Naive thymus-derived CD8-positive, alpha-beta T cell (primary cell): ENCODE measurements around the gene ZNF689. TPM values are rescaled to one million over a fixed set of nuclear protein-coding genes. Genes with fewer than 3 reads are reported as not detected.
"Not testable (repeated sequence)": the region's sequence is repeated elsewhere in the genome, so short reads cannot be mapped to it uniquely, and the experiment has no call there.

Experiments
- ATAC-seq, 2 donors: fragments of 150-1000 bp; cut with Tn5 transposase in 1 of 2; sonication (Bioruptor Pico), chemical (Tn5 transposase) in 1 of 2; 1 replicate in 1 of 2; 2 replicates in 1 of 2; pipeline ENCODE4 v1.10.0; 2021; ENCODE audit warnings: mild to moderate bottlenecking in 2 of 2, moderate library complexity in 2 of 2
- POLR2A ChIA-PET: fragments of 350-600 bp; sonication (Branson Sonifier 250); formaldehyde crosslinking; loops from one replicate; lab custom pipeline; 2021; ENCODE audit warnings: antibody characterized with exemption; lab: Charles Lee
- DNase-seq, 10 donors: peaks; one replicate each; pipeline versions ENCODE4 v3.0.0 to v3.0.0-alpha.2; 2020 to 2022
- H3K27ac Mint-ChIP-seq, 10 donors: one replicate each; pipeline ENCODE4 v1.8.0; 2020 to 2022; ENCODE audit warnings: mild to moderate bottlenecking in 10 of 10, mixed read lengths in 10 of 10, moderate library complexity in 4 of 10, inconsistent platforms in 1 of 10
- H3K27me3 Mint-ChIP-seq, 5 donors: one replicate each; pipeline ENCODE4 v1.8.0; 2021 to 2022; ENCODE audit warnings: mixed read lengths in 5 of 5
- H3K36me3 Mint-ChIP-seq, 3 donors: one replicate each; pipeline ENCODE4 v1.8.0; 2020 to 2022; ENCODE audit warnings: mixed read lengths in 3 of 3, mild to moderate bottlenecking in 2 of 3, inconsistent platforms in 1 of 3
- H3K4me1 Mint-ChIP-seq, 4 donors: one replicate each; pipeline ENCODE4 v1.8.0; 2021 to 2022; ENCODE audit warnings: mixed read lengths in 4 of 4
- H3K4me3 Mint-ChIP-seq, 10 donors: one replicate each; pipeline ENCODE4 v1.8.0; 2020 to 2022; ENCODE audit warnings: mild to moderate bottlenecking in 10 of 10, mixed read lengths in 10 of 10, moderate library complexity in 6 of 10, inconsistent platforms in 1 of 10
- H3K9me3 Mint-ChIP-seq, 9 donors: one replicate each; pipeline ENCODE4 v1.8.0; 2020 to 2022; ENCODE audit warnings: mixed read lengths in 9 of 9, mild to moderate bottlenecking in 3 of 9, inconsistent platforms in 1 of 9, moderate library complexity in 1 of 9
- polyA plus RNA-seq, 3 donors: library from polyadenylated mRNA; unstranded; fragments of 300-500 nt; fragmentation: Illumina TruSeq; gene quantifications; one replicate each; pipeline ENCODE4 v1.2.3, GENCODE V29; 2021
- total RNA-seq, 8 experiments: library from RNA in 2 of 8; stranded (reverse) in 2 of 8; gene quantifications; one replicate each; pipeline ENCODE4 v1.2.3 and lab custom pipeline; 2021 to 2026

ZNF689 gene
- total and polyA plus RNA-seq, 5 experiments from 2014 or later: 7.7 to 13.7 (median 11.0) TPM

DNA sequence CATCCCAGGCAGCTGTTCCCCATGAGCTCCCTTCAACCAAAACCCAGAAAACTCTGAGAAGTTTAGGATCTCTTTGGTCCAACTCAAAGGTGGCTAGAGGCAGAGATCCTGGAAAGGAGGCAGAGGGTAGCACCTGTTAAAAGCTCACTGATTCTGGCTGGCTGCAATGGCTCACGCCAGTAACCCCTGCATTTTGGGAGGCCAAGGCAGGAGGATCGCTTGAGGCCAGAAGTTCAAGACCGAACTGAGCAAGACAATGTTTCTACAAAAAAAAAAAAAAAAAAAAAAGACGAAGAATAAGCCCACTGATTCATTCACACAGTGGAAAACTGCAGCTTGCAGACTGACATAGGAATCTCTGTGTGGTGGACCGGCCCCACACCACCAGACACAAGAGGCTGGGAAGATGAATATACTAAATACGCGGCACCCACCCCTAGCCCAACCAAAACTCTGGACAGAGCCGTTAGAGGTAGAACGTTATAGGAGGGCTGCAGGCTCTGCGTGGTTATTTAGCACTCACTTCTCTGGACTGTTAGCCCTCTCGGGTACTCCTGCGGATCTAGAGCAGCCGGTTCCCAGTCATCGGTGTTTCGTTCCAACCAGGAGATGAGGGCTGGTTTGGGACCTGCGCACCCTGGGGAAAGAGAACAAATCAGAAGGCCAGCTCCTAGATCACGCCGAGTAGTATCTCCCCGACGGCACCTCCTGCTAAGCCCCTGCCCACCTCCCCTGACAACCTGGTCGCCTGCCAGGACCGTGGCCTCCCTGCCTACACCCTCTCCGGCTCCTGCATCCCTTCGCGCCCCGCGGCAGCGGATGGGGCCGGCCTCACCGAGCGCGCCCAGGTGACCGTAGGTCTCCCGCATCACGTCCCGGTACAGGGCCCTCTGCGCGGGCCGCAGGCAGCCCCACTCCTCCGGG is 925 bp downstream of the ZNF689 start:
- DNase-seq: peak in 7 of 10 donors; percentile 6 to 74 (median 24)
- H3K4me1 Mint-ChIP-seq: peaks cover 5 to 30% (median 27%) of the 10 kb centered on the region in 4 donors
- peak; percentile 46 to 50 for ATAC-seq
- H3K9me3 Mint-ChIP-seq: no peaks in the 10 kb centered on the region
- H3K36me3 Mint-ChIP-seq: peaks cover 0 to 35% (median 6%) of the 10 kb centered on the region in 3 donors
- peak overlapping the region; percentile 87 to 97 (median 94) for H3K4me3 Mint-ChIP-seq
- POLR2A ChIA-PET: interaction anchor here (0.5 to 3.1 kb wide), 17 partner anchors 9 to 1029 kb away, joined by 3 to 21 read pairs (median 6); partner anchors contain the start of genes DCTPP1, FBRS, PRR14 and ZNF688
- H3K27ac Mint-ChIP-seq: peak overlapping the region; percentile 91 to 98 (median 97)
- H3K27me3 Mint-ChIP-seq: peaks cover 0 to 1% (median 0%) of the 10 kb centered on the region in 5 donors

DNA sequence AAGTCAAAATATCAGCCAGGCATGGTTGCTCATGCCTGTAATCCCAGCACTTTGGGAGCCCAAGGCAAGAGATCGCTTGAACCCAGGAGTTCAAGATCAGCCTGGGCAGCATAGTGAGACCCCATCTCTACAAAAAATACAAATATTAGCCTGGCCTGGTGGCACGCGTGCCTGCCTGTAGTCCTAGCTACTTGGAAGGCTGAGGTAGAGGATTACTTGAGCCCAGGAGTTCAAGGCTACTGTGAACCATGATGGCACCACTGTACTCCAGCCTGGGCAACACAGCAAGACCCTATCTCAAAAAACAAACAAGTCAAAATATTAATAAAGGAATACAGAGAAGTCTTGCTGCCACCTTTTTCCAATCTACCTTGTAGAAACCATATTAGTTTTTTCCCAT is 4.2 kb downstream of the ZNF689 start:
- Mint-ChIP-seq H3K36me3 (peaks cover 0 to 59% (median 6%) of the 10 kb centered on the region in 3 donors), H3K9me3 (no peaks in the 10 kb centered on the region), H3K27ac (peak overlapping the region in 1 of 10 donors; percentile 68), H3K4me1 (peaks cover 5 to 34% (median 27%) of the 10 kb centered on the region in 4 donors), H3K4me3 (no peak overlapping the region), H3K27me3 (no peaks in the 10 kb centered on the region)
- POLR2A ChIA-PET: no interaction called here
- no peak for ATAC-seq
- DNase-seq: no peak

DNA sequence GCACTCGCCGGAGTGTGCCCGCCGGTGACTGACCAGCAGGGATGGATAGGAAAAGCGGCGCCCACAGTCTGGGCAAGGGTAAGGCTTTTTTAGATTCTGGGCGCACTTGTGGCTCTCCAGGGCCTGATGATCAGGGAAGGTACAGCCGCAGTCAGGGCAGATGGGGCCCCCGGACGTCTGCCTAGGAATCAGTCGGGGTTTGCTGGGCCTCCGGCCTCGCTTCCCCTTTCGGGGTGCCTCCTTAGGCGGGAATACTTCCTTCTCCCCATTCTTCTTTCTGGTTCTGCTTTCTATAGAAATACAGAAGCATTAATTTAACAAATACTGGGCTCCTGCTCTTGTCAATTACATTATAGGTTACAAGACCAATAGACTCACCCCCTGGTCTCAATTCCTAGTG is 5.0 kb downstream of the ZNF689 start:
- peaks cover 0 to 59% (median 5%) of the 10 kb centered on the region in 3 donors for H3K36me3 Mint-ChIP-seq
- ATAC-seq (no peak), DNase-seq (no peak)
- H3K4me1 Mint-ChIP-seq: peaks cover 2 to 30% (median 21%) of the 10 kb centered on the region in 4 donors
- no peak overlapping the region for H3K4me3 Mint-ChIP-seq
- POLR2A ChIA-PET: no interaction called here
- no peaks in the 10 kb centered on the region for H3K27me3 Mint-ChIP-seq
- no peak overlapping the region for H3K27ac Mint-ChIP-seq
- H3K9me3 Mint-ChIP-seq: no peaks in the 10 kb centered on the region

DNA sequence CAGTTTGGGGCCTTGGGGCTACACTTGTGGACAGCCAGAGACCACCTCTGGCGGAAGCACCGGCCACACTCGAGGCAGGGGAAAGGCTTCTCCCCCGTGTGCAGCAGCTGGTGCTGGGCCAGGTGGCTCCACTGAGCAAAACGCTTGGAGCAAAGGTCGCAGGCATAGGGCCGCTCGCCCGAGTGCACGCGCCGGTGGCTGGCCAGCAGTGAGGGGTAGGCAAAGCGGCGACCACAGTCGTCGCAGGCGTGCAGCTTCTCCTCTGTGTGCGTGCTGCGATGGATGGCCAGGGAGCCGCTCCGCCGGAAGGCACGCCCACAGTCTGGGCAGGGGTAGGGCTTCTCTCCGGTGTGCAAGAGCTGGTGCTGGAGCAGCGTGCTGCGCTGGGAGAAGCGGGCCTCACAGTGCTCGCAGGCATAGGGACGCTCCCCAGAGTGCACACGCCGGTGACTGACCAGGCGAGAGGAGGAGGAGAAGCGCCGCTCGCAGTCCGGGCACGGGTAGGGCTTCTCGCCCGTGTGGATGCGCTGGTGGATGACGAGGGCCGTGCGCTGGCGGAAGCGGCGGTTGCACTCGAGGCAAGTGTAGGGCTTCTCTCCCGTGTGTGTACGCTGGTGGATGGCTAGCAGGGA is 5.8 kb downstream of the ZNF689 start:
- H3K4me1 Mint-ChIP-seq: peaks cover 2 to 28% (median 20%) of the 10 kb centered on the region in 4 donors
- ATAC-seq: no peak
- H3K4me3 Mint-ChIP-seq: no peak overlapping the region
- H3K27ac Mint-ChIP-seq: no peak overlapping the region
- DNase-seq: no peak
- no peaks in the 10 kb centered on the region for H3K27me3 Mint-ChIP-seq
- H3K36me3 Mint-ChIP-seq: peaks cover 0 to 59% (median 4%) of the 10 kb centered on the region in 3 donors
- H3K9me3 Mint-ChIP-seq: no peaks in the 10 kb centered on the region
- POLR2A ChIA-PET: no interaction called here

DNA sequence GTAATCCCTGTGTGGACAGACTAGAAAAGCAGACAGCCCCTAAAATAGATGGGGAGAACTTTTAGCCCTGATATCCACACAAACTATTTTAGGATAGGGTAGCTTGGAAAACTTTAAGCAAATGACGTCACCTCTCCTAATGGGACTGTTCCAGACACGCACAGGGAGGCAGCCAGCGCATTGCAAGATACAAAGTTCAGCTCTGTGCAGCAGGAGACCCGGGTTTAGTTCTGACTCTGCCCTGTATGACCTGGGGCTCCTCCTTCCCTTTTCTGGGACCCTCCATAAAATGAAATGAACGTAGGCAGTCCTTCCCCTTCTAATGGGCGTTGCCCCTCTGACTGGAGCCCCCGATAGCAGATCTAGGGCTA is 6.3 kb downstream of the ZNF689 start:
- POLR2A ChIA-PET: interaction anchor here (0.6 kb wide), 1 partner anchor 304 kb away, joined by 3 read pairs; no protein-coding TSS in a partner anchor
- Mint-ChIP-seq H3K27ac (no peak overlapping the region), H3K9me3 (no peaks in the 10 kb centered on the region), H3K36me3 (peaks cover 0 to 59% (median 4%) of the 10 kb centered on the region in 3 donors), H3K27me3 (no peaks in the 10 kb centered on the region), H3K4me1 (peaks cover 2 to 23% (median 15%) of the 10 kb centered on the region in 4 donors), H3K4me3 (no peak overlapping the region)
- ATAC-seq: no peak
- DNase-seq: no peak

DNA sequence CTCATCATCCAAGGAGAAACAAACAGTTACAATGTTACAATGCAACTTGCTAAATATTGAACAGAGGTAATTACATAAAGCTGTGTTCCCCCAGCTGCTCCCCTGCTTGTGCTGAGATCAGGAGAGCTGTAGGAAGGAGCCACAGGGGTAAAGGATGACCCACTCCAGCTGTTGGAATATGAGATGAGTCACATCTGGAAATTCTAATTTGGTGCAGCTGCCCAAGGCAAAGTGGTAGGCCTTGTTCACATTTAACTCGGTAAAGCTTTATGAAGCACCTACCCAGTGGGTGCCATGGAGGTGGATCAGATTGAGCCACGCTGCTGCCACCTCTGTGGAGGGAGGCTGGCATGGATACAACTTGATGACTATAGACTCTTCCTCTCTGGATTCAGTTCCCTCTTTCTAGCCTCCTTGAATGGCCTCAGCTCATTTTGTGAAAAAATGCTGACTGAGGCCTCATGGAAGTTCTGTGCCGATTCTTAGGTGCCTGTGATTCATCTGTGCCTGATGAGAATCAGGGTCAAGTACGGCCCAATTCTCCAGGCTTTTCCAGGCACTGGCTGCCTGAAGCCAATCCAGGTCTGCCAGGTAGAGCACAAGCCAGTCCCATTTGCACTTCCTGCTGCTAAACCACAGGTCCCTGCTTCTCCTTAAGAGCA is 7.4 kb downstream of the ZNF689 start:
- POLR2A ChIA-PET: interaction anchor here (0.7 to 0.9 kb wide), 3 partner anchors 12 to 537 kb away, joined by 3 to 4 read pairs (median 3); partner anchors contain the start of gene ALDOA
- H3K4me1 Mint-ChIP-seq: peaks cover 2 to 23% (median 10%) of the 10 kb centered on the region in 4 donors
- DNase-seq: no peak
- H3K9me3 Mint-ChIP-seq: no peaks in the 10 kb centered on the region
- H3K27ac Mint-ChIP-seq: peak overlapping the region in 3 of 10 donors; percentile 10 to 66 (median 47)
- no peak for ATAC-seq
- no peaks in the 10 kb centered on the region for H3K27me3 Mint-ChIP-seq
- peaks cover 0 to 53% (median 4%) of the 10 kb centered on the region in 3 donors for H3K36me3 Mint-ChIP-seq
- H3K4me3 Mint-ChIP-seq: no peak overlapping the region

DNA sequence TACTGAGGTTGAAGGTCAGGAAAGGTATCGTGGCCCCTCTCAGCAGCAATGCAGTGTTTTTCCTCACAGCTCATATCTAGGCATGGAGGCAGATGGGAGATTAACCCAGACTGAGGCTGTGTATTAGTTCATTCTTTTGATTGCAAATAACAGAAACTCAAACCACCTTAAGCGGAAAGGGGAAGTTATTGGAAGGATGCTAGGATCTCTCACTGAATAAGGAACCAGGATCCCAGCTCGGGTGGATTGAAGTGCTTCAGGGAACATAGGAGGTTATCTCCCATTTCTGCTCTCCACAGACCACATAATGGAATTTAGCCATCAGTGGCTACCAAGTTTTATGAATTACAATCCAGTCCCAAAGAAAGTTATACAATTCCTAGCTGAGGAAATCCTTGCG is 8.2 kb downstream of the ZNF689 start:
- Mint-ChIP-seq H3K36me3 (peaks cover 0 to 49% (median 1%) of the 10 kb centered on the region in 3 donors), H3K4me1 (peaks cover 2 to 18% (median 6%) of the 10 kb centered on the region in 4 donors), H3K4me3 (no peak overlapping the region), H3K9me3 (no peaks in the 10 kb centered on the region), H3K27ac (peak overlapping the region in 1 of 10 donors; percentile 35), H3K27me3 (no peaks in the 10 kb centered on the region)
- ATAC-seq (no peak), DNase-seq (no peak)
- POLR2A ChIA-PET: interaction anchor here (0.9 kb wide), 2 partner anchors 11 to 30 kb away, joined by 3 to 4 read pairs; no protein-coding TSS in a partner anchor

DNA sequence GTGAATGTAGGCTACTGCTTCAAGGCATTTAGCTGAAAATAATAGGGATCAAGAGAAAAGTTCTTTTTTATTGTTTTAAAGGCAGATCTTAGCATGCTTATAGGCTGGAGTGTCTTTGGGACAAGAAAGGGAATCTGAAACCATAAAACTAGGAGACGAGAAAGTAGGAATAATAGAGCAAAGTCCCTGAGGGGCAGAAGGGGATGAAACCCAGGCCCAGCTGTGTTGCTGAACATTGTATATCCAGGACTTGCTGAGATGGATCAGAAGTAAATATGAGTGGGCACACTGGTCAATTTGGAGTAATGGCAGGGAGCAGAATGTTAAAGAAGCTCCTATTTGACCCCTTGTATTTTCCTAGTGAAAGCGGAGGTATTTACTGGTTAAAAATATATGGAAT is 9.3 kb downstream of the ZNF689 start:
- ATAC-seq (no peak), DNase-seq (no peak)
- Mint-ChIP-seq H3K9me3 (no peaks in the 10 kb centered on the region), H3K27me3 (no peaks in the 10 kb centered on the region), H3K4me1 (peaks cover 0 to 18% (median 2%) of the 10 kb centered on the region in 4 donors), H3K36me3 (peaks cover 0 to 38% (median 0%) of the 10 kb centered on the region in 3 donors), H3K4me3 (no peak overlapping the region), H3K27ac (peak overlapping the region in 2 of 10 donors; percentile 27 to 36)
- POLR2A ChIA-PET: interaction anchor here (0.6 to 1.8 kb wide), 3 partner anchors 9 to 153 kb away, joined by 3 to 10 read pairs (median 7); partner anchors contain the start of gene ZNF689

DNA sequence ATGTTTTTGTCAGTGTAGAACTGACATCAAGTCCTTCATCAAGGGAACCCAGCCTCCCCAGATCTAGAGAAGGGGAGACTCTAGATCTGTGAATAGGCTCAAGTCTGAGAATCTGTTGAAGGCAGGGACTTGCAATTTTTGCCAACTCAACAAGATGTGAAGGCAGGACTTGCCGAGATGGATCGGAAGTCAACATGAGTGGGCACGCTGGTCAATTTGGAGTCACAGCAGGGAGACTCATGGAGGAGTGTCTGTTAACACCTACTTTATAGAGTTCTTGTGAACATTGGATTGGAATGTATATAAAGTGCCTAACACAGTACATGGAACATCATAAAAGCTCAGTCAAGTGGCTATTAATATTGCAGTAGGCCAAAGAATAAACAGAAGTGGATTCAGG is 10.0 kb downstream of the ZNF689 start:
- POLR2A ChIA-PET: interaction anchor here (1.8 kb wide), 1 partner anchor 10 kb away, joined by 10 read pairs; the partner anchor contains the start of gene ZNF689
- H3K36me3 Mint-ChIP-seq: peaks cover 0 to 33% (median 0%) of the 10 kb centered on the region in 3 donors
- no peaks in the 10 kb centered on the region for H3K27me3 Mint-ChIP-seq
- H3K27ac Mint-ChIP-seq: no peak overlapping the region
- no peak for ATAC-seq
- no peaks in the 10 kb centered on the region for H3K9me3 Mint-ChIP-seq
- H3K4me1 Mint-ChIP-seq: peaks cover 0 to 16% (median 2%) of the 10 kb centered on the region in 4 donors
- H3K4me3 Mint-ChIP-seq: no peak overlapping the region
- no peak for DNase-seq

DNA sequence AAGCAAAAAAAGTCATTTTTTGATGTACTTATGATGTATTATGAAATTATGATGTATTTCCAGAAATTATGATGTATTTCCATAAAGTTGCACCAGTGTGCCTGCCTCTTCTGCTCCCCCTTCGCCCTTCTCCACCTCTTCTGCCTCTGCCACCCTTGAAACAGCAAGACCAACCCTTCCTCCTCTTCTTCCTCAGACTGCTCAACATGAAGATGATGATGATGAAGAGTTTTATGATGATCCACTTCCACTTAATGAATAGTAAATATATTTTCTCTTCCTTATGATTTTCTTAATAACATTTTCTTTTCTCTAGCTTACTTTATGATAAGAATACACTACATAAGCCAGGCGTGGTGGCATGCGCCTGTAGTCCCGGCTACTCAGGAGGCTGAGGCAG is 17.3 kb downstream of the ZNF689 start:
- H3K4me3 Mint-ChIP-seq: no peak overlapping the region
- no peaks in the 10 kb centered on the region for H3K36me3 Mint-ChIP-seq
- no peaks in the 10 kb centered on the region for H3K27me3 Mint-ChIP-seq
- ATAC-seq (no peak), DNase-seq (no peak)
- no peak overlapping the region for H3K27ac Mint-ChIP-seq
- no peaks in the 10 kb centered on the region for H3K9me3 Mint-ChIP-seq
- H3K4me1 Mint-ChIP-seq: no peaks in the 10 kb centered on the region
- POLR2A ChIA-PET: interaction anchor here (1.5 kb wide), 1 partner anchor 58 kb away, joined by 5 read pairs; the partner anchor contains the start of gene ZNF747

DNA sequence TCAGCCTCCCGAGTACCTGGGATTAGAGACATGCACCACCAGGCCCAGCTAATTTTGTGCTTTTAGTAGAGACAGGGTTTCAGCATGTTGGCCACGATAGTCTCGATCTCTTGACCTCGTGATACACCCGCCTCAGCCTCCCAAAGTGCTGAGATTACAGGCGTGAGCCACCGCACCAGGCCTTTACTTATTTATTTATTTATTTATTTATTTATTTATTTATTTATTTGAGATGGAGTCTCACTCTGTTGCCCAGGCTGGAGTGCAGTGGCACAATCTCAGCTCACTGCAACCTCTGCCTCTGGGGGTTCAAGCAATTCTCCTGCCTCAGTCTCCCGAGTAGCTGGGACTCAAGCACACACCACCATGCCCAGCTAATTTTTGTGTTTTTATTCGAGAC is 19.3 kb downstream of the ZNF689 start:
- H3K36me3 Mint-ChIP-seq, H3K4me3 Mint-ChIP-seq, ATAC-seq, DNase-seq, H3K9me3 Mint-ChIP-seq, H3K27me3 Mint-ChIP-seq: not testable (repeated sequence)
- Mint-ChIP-seq H3K27ac (peak overlapping the region in 1 of 10 donors; percentile 8), H3K4me1 (peaks cover 0 to 14% (median 7%) of the 10 kb centered on the region in 4 donors)
- POLR2A ChIA-PET: interaction anchor here (1.1 kb wide), 1 partner anchor 12 kb away, joined by 4 read pairs; no protein-coding TSS in a partner anchor

DNA sequence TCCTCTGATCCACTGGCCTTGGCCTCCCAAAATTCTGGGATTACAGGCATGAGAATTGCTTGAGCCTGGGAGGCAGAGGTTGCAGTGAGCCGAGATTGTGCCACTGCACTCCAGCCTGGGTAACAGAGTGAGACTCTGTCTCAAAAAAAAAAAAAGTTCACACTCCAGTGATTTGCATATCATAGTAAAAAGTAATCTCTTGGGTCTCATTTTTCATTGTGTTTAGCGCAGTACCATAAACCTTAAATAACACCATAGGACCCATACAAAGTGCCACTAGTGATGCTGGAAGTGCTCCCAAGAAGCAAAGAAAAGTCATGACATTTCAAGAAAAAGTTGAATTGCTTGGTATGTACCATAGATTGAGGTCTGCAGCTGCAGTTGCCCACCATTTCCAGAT is 20.6 kb downstream of the ZNF689 start:
- POLR2A ChIA-PET, H3K9me3 Mint-ChIP-seq, ATAC-seq, H3K27ac Mint-ChIP-seq, H3K36me3 Mint-ChIP-seq, DNase-seq, H3K27me3 Mint-ChIP-seq, H3K4me3 Mint-ChIP-seq: not testable (repeated sequence)
- peaks cover 5 to 24% (median 16%) of the 10 kb centered on the region in 4 donors for H3K4me1 Mint-ChIP-seq
